ENCODE data around the gene PDCD2L.

- no peak for TF ChIP-seq CTCF (IDR thresholded peaks at IDR 0.05; ENCODE audit: low read length)
- no peak for TF ChIP-seq EZH2 (IDR thresholded peaks at IDR 0.05; ENCODE audit: borderline replicate concordance, low read length)
These were observed 39.8 kb upstream of the PDCD2L start for GRCh38 chr19:34364462-34364829.
